Measurements from ENCODE around the gene WRNIP1. TPM values are rescaled to one million over a fixed set of nuclear protein-coding genes. Genes with fewer than 3 reads are reported as not detected.

Gene WRNIP1
- total and polyA plus RNA-seq, 9 of the 15 experiments (the other 6 are each of a cell fraction or from before 2014, with no cell fraction given): 13.2 to 63.6 (median 48.6) TPM

GRCh38 chr6:2725999-2726567 is 39.1 kb upstream of the WRNIP1 start (continued):
- TF ChIP-seq CUX1 (CRISPR knock-in tag; IDR thresholded peaks at IDR 0.05) (0 out of 2 replicates have a peak, but pooled peaks have one; percentile 24), SMARCB1 (IDR thresholded peaks at IDR 0.05; ENCODE audit: insufficient read length, low read depth) (no peak), MBD2 (IDR thresholded peaks at IDR 0.05; ENCODE audit: borderline replicate concordance, low read depth) (no peak), AFF1 (IDR thresholded peaks at IDR 0.05; ENCODE audit: low read depth in 1 of 2, partially characterized antibody in 2 of 2) (no peak), SRSF1 (IDR thresholded peaks at IDR 0.05; ENCODE audit: low read depth, low read length) (no peak), MAFG (tag; conservative IDR thresholded peaks at IDR 0.05) (0 out of 2 replicates have a peak, but pooled peaks have one; percentile 33), NFXL1 (CRISPR knock-in tag; IDR thresholded peaks at IDR 0.05) (no peak), ZNF384 (IDR thresholded peaks at IDR 0.05; ENCODE audit: low read depth, low read length) (no peak), ATF6 (CRISPR knock-in tag; IDR thresholded peaks at IDR 0.05) (no peak), L3MBTL2 (IDR thresholded peaks at IDR 0.05) (no peak), POLR2AphosphoS2 (IDR thresholded peaks at IDR 0.05; ENCODE audit: low read length) (no peak)
